ENCODE results near the gene CCNJL. TPM values are rescaled to one million over a fixed set of nuclear protein-coding genes. Genes with fewer than 3 reads are reported as not detected.

The CCNJL gene
- total and polyA plus RNA-seq, 7 donors, result 0.16 to 18.7 (median 4.7) TPM

- H3K4me1 ChIP-seq, result peaks cover 0 to 17% (median 8%) of the 10 kb centered on the region in 4 donors
- intact Hi-C loops (cut with DNase I), result no loop called here
- H3K9me3 ChIP-seq, result no peaks in the 10 kb centered on the region
- TF ChIP-seq POLR2A (IDR thresholded peaks at IDR 0.05), result no peak
- 91 to 96% methylated on average over 8 of the region's 8 CpGs for WGBS, 2 donors
- DNase-seq, result peak; percentile 63
- H3K27me3 ChIP-seq, result no peaks in the 10 kb centered on the region
- H3K36me3 ChIP-seq, result peaks cover 0 to 6% (median 0%) of the 10 kb centered on the region in 4 donors
- H3K27ac ChIP-seq, result no peak overlapping the region
- no peak overlapping the region for H3K4me3 ChIP-seq
These were observed 41.0 kb upstream of the CCNJL start for GRCh38 chr5:160353379-160353778.

- Histone ChIP-seq H3K27ac (no peak overlapping the region), H3K4me3 (no peak overlapping the region), H3K9me3 (no peaks in the 10 kb centered on the region), H3K4me1 (peaks cover 0 to 9% (median 2%) of the 10 kb centered on the region in 4 donors), H3K27me3 (no peaks in the 10 kb centered on the region), H3K36me3 (peaks cover 0 to 6% (median 0%) of the 10 kb centered on the region in 4 donors)
- DNase-seq, result peak; percentile 44
- 95% methylated on average over 4 of the region's 4 CpGs for WGBS, 2 donors
- intact Hi-C loops (cut with DNase I), result no loop called here
- TF ChIP-seq, protein P1, sequence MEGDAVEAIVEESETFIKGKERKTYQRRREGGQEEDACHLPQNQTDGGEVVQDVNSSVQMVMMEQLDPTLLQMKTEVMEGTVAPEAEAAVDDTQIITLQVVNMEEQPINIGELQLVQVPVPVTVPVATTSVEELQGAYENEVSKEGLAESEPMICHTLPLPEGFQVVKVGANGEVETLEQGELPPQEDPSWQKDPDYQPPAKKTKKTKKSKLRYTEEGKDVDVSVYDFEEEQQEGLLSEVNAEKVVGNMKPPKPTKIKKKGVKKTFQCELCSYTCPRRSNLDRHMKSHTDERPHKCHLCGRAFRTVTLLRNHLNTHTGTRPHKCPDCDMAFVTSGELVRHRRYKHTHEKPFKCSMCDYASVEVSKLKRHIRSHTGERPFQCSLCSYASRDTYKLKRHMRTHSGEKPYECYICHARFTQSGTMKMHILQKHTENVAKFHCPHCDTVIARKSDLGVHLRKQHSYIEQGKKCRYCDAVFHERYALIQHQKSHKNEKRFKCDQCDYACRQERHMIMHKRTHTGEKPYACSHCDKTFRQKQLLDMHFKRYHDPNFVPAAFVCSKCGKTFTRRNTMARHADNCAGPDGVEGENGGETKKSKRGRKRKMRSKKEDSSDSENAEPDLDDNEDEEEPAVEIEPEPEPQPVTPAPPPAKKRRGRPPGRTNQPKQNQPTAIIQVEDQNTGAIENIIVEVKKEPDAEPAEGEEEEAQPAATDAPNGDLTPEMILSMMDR (IDR thresholded peaks at IDR 0.05), result no peak
- TF ChIP-seq POLR2A (IDR thresholded peaks at IDR 0.05), result no peak
These were observed 39.9 kb upstream of the CCNJL start for GRCh38 chr5:160352308-160352707.

DNA sequence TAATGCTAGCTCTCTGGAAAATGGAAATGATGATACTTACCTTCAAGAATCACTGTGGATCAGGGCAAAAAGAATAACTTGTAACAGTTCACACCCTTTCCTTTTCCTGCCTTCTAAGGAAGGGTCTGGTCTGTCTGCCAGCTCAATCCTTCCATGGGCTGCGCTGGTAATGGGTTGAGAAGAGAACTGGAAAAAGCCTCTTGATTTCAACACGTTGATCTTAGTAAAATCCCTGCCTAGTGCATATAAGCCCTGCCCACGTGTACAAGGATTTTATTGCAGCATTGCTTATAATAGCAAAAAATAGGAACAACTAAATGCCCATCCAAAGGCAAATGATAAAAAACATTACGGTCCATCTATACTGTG lies 37.6 kb upstream of the CCNJL start:
- Histone ChIP-seq H3K9me3 (no peaks in the 10 kb centered on the region), H3K27me3 (no peaks in the 10 kb centered on the region), H3K4me3 (no peak overlapping the region), H3K36me3 (peaks cover 0 to 6% (median 0%) of the 10 kb centered on the region in 4 donors), H3K4me1 (peaks cover 0 to 4% (median 3%) of the 10 kb centered on the region in 4 donors), H3K27ac (no peak overlapping the region)
- intact Hi-C loops (cut with DNase I), result no loop called here
- 65 to 73% methylated on average over 4 of the region's 4 CpGs for WGBS, 2 donors
- TF ChIP-seq, protein P1 (IDR thresholded peaks at IDR 0.05), result no peak
- TF ChIP-seq POLR2A (IDR thresholded peaks at IDR 0.05), result no peak
- TF ChIP-seq EP300 (IDR thresholded peaks at IDR 0.05), result no peak
- no peak for TF ChIP-seq POLR2AphosphoS5 (IDR thresholded peaks at IDR 0.05)
- DNase-seq, result no peak

DNA sequence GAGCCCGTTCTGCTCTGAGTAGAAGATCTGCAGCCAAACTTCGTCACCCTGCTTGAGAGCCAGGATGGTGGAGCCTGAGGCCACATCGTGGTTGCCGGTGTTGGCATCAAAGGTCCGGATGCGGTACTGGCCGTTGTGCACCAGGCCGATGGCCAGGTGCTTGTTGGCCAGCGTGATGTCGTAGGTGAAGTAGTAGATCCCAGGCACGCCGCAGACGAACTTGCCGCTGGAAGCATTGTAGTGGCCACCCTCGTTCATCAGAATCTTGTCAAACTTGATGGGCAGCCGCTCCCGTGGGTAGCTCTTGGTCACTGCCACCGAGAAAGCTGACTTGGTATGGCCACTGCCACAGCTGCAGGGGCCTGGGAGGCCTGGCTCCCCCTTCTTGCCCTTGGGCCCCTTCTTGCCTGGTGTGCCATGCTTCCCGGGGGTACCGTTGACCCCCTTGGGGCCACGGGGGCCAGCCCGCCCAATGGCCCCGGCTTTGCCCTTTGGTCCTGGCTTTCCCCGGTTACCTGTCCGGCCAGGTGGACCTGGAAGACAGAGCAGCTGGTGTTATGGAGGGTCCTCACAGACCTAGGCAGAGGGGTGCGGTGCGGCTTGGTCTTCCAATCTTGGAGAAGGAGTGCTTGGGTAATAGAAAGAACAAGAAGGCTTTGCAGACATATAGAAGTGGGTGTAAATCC lies 37.0 kb upstream of the CCNJL start:
- no peak overlapping the region for H3K4me3 ChIP-seq
- 92 to 95% methylated on average over 27 of the region's 27 CpGs for WGBS, 2 donors
- H3K4me1 ChIP-seq, result peaks cover 0 to 5% (median 4%) of the 10 kb centered on the region in 4 donors
- intact Hi-C loops (cut with DNase I), result no loop called here
- no peaks in the 10 kb centered on the region for H3K27me3 ChIP-seq
- no peak overlapping the region for H3K27ac ChIP-seq
- DNase-seq, result no peak
- no peak for TF ChIP-seq POLR2AphosphoS5 (IDR thresholded peaks at IDR 0.05)
- TF ChIP-seq, protein P1 (IDR thresholded peaks at IDR 0.05), result no peak
- TF ChIP-seq POLR2A (IDR thresholded peaks at IDR 0.05), result no peak
- no peak for TF ChIP-seq EP300 (IDR thresholded peaks at IDR 0.05)
- peaks cover 0 to 6% (median 0%) of the 10 kb centered on the region in 4 donors for H3K36me3 ChIP-seq
- no peaks in the 10 kb centered on the region for H3K9me3 ChIP-seq

GRCh38 chr5:160348080-160348479 lies 35.7 kb upstream of the CCNJL start:
- Histone ChIP-seq H3K4me3 (no peak overlapping the region), H3K27ac (no peak overlapping the region), H3K27me3 (no peaks in the 10 kb centered on the region), H3K9me3 (no peaks in the 10 kb centered on the region), H3K4me1 (peaks cover 0 to 5% (median 4%) of the 10 kb centered on the region in 4 donors), H3K36me3 (peaks cover 0 to 6% (median 0%) of the 10 kb centered on the region in 4 donors)
- TF ChIP-seq, protein P1 (IDR thresholded peaks at IDR 0.05), result no peak
- TF ChIP-seq EP300 (IDR thresholded peaks at IDR 0.05) (no peak), POLR2AphosphoS5 (IDR thresholded peaks at IDR 0.05) (no peak), POLR2A (IDR thresholded peaks at IDR 0.05) (no peak)
- 86 to 89% methylated on average over 11 of the region's 11 CpGs for WGBS, 2 donors
- intact Hi-C loops (cut with DNase I), result no loop called here
- DNase-seq, result peak; percentile 28

Data from sigmoid colon (tissue), 7 donors.